HG03432 (cell line): ENCODE results near the gene RNF150.
"Not testable (repeated sequence)": the region's sequence is repeated elsewhere in the genome, so short reads cannot be mapped to it uniquely, and the experiment has no call there.

Source experiments
- ATAC-seq: cut with Tn5 transposase; IDR thresholded peaks from one replicate; pipeline ENCODE4 v1.9.1; 2021; ENCODE audit warnings: mild to moderate bottlenecking, moderate library complexity; ENCODE audit not compliant: unreplicated experiment

Gene RNF150

DNA sequence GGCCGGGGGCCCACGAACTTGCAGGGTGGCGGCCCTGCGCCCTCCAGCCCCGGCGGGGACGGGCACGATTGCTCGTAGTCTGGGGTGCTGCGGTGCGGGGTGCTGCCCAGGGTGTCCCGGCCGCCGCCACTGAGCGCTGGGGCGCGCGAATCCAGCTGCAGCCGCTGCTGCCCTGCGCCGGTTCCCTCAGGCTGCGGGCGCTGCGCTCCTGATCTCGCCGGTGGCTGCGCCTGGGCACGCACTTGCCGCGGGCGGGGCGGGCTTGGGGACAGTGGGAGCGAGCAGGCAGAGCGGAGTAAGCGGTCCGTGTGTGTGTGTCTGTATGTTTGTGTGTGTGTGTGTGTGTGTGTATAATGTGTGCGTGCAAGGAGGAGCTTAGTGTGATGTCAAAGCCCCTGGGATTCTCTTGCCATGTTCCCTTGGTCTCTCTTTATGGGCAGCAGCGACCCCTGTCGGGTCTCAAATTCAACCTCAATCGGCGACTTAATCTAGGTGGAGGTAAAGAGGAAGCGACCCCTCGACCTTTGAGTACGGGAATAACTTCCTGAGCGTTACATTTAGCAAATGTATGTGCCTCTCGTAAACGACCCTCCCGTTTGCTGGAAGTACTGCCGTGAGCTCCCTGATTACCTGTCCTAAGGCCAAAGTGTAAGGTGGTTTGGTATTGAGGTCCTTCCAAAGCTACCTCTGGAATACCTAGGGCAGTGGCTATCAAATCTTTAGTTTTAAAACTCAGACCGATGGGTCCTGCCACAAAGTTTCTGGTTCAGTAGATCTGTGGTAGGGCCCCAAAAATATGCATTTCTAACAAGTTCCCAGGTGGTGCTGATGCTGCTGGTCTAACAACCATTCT lies at the start of gene RNF150:
Gene RNF150, minus strand, starts transcription at position 324 of the 853 bp plus-strand sequence.
- ATAC-seq = peak; percentile 77

DNA sequence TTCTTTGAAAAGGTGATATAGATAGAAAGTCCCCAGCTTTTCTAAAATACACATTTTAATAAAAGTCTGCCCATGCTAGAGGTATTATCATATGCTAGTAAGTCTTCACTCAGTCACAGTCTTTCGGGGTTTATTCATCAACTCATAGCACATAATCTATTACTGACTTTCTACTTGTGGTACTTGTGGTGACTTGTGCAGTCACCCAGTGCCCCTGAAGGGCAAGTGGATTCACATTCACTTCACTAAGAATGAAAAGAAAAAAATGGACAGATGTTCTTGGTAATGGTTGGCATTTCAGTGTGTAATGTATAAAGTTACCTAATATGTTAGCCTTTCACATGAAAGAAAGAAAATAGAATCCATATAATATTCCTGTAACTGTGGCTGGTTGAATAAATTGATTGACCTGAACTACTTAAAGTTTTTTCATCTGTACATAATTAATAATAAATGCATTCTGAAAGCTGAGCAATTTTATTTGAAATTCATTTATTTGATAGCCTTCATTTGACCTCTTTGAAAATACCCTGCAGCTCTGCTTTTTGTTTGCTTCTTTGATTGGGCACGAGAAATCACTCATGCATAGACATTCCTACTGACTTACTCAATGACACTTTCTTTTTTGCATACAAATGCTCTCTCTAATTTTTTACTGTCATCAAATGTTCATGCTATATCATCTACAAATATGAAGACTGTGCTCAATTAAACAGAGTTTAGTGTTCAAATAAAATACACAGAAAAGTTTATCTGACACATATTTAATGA lies 47.9 kb upstream of the RNF150 start:
- peak; percentile 60 for ATAC-seq

DNA sequence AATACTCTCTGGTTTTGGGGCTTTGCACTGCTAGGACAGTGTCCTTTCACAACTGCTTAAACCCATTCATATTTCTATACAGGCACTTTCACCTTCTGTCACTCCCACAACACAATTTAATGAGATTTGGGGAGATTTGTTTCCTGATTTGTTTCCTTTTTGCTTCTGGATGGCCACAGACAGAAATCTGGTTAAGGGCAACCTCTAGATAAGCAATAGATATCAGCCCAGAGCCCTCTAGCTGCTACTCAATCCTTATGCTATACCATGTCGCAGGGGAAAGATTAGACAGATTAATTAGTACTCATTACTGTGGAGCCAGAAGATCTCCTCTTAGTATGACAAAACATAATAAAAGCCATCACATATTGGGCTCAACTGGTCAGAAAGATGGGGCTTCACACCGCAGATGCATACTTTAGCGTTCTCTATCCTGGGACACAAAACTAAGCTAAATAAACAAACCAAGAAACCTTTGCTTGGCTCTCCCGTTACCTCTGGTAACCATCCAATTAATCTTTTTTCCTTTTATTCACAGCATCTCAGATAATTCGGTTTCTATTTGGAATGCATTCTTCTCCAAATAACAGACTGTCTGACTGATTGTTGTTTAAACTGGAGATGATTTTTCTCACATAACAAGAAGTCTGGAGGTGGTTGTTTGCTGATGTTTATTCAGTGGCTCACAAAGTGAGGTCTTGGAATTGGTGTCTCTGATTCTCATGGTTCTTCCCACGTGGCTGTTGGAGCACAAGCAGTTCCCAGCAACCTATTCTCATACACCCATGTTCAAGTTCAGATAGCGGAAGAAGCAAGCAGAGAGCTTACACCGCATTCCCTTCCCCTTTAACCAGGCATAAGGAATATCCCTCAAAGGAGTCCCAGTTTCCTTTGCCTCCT lies 46.5 kb upstream of the RNF150 start:
- no peak for ATAC-seq

DNA sequence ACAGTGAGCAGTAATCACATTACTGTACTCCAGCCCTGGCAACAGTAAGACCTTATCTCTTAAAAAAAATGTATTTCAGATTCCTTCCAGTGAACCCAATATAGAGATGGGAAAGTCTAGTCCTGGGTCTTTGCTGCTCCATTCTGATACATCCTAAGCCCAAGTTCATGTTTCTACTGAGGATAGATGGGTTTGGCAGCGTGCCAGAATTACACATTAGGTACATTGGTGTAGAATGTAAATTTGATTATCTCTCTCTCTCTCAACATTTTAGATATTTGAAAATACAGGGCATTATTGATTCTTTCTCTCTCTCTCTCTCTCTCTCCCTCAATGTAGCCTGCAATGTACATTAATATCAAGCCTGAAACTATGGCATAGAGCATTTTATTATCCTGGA lies 43.9 kb upstream of the RNF150 start:
- ATAC-seq = no peak

DNA sequence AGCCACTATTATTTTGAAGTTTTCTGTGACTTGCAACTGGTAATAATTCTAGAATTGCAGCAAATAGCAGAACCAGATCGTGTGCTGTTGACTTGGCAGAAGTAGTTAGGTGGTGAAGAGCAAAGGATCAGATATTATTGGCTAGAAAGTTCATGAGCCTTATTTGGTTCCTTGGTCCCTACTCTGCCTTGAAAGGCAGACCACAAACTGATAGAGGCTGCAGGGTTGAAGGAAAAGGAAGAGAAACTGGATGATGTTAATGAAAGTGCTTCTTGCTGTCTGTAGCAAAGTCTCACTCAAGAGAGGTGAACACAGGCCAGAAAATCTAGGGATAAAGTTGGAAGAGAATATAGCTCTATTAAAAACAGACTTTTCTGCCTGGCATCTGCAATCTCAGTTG lies 41.2 kb upstream of the RNF150 start:
- peak; percentile 45 for ATAC-seq

DNA sequence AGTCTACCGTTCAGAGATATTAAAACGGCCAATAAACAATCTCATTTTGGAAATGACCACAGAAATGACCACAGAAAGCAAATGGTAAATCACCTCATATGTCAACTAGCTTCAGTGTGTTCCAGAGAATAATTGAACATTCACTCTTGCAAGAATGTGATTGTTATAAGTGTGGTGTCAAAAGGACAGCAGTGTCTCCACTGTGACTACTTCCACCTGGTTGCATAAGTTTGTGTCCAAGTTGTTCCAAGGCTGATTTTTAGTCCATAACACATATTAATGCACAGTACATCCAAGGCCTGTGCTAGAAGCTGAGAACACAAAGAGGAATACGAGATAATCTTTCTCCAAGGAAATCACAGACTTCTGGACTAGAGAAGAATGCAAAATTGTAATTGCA lies 37.4 kb upstream of the RNF150 start:
- ATAC-seq = no peak

DNA sequence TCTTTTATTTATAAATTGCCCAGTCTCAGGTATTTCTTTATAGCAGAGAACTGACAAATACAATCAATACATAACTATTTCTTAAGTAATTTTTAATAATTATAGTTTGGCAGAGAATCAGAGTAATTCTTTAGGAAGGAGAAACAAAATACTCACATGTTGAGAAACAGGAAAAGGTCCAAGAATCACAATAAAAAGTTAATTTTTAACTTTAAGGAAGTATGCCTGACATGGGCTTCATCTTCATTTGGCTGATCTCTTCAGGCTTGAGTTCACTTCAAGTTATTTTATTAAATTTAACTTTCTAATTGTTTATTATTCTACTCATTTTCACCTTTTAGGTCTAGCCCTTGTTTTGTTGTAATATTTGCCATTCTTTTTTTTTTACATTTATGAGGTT lies 36.1 kb upstream of the RNF150 start:
- ATAC-seq = no peak

DNA sequence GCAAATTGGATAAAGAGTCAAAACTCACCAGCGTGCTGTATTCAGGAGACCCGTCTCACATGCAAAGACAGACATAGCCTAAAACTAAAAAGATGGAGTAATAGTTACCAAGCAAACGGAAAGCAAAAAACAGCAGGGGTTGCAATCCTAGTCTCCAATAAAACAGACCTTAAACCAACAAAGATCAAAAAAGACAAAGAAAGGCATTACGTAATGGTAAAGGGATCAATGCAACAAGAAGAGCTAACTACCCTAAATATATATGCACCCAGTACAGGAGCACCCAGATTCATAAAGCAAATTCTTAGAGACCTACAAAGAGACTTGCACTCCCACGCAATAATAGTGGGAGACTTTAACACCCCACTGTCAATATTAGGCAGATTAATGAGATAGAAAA lies 31.7 kb upstream of the RNF150 start:
- ATAC-seq = not testable (repeated sequence)

DNA sequence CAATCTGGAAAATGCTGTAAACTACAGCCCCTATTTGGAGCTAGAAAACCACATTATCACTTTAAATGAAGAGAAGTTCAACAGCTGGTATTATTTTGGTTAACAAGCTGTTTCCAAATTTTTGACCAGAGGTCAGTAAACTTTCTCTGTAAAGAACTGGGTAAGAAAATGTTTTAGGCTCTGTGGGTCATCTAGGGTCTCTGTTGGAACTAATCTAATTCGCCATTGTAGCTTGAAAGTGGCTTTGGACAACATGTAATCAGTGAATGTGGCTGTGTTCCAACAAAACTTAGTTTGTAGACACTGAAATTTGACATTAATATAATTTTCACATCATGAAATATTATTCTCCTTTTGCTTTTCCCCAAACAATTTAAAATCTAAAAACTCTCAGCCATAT lies 25.8 kb upstream of the RNF150 start:
- ATAC-seq = no peak

DNA sequence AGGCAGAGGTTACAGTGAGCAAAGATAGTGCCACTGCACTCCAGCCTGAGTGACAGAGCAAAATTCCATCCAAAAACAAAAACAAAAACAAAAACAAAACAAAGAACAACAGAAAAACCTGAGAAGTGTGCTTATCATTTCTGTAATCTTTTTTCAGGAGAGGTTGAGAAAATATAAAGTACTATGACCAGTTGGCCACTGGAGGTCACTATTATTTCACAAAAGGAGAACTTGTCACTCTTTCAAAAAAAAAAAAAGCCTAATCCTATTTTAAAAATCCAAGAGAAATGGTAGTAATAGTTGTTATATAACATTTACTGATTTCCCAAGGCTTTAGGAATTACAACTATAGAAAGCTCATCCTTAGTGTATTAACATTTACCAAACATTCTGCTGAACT lies 24.9 kb upstream of the RNF150 start:
- ATAC-seq = no peak

DNA sequence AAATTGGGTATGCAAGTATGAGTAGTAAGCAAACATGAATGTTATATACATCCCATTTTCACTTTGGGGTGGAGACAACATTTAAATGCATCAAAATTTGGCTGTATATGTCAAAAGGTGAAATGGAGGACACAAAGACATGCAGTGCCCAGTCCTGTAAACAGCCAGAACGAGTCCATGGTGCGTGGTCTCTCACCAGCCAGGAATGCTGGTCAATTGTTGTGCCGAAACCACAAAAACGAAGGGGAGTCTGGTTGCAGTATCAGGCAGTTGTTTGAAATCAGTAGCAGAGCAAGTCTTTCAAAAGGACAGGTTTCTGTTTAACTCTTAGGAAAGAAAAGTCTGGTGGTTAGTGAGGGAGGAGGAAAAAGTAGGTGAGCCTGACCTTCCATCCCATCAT lies 22.3 kb upstream of the RNF150 start:
- no peak for ATAC-seq

DNA sequence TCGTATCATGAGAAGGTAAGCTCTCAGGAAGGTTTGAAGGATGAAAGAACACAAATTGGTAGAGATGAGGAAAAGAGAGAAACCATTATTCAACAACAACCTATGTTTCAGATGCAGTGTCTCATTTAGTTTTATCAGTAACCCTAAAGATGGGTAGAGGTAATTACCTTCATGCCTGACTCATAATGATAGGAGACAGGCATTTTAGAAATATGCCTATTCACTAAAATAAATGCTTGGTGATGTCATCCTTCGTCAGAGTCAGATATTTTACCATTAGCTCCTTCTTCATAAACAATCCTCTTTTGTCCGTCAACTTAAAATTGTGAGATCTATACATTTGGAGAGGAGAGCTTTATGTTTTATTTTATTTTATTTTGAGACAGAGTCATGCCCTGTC lies 21.5 kb upstream of the RNF150 start:
- no peak for ATAC-seq

DNA sequence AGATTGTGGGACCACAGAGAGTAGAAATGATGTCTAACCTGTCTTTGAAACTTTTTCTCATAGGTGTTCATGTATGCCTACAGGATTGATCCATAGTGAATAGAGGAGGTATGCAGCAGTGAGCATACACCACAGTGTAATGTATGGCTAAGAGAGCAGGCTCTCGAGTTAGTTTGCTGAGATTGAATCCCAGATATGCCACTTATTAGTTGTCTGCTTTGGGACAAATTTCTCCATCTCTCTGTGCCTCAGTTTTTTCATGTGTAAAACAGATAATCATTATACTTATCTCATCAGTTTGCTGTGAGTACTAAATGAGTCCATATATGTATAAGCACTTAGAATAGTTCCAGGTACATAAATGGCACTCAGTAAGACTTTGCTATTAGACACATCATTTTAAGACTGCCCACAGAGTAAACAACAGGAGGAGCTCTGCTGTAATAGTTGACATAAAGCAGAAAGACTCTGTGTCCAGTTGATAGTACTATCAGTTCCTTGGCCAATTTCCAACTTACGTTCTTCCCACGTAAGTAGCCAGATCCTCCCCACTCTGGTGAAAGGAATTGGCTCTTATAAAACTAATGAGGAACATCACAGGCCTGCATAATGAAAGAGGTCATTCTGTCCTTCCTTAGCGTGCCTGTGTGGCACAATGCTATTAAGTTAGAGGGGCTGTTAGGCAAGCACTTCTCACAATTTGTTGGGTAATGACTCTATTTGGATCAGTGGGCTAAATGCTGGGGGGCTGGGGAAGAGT lies 20.7 kb upstream of the RNF150 start:
- no peak for ATAC-seq

DNA sequence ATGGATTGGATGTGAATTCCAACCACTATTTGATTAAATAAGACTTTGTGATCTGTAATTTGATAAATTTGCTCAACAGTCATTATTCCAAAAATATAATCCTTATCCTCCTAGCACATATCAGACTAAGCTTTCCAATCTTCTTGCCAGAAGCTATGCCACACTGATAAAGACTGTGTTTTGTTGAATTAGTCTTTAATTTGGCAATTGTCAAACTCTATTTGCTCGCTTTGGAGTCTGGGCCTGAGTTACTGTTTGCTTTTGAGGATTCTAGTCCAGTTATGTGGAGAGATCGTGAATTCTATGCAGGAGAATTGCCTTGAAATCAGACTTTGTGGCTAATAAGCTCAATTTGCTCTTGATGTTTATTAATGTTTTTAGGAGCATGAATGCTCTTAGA lies 10.9 kb upstream of the RNF150 start:
- ATAC-seq = no peak

DNA sequence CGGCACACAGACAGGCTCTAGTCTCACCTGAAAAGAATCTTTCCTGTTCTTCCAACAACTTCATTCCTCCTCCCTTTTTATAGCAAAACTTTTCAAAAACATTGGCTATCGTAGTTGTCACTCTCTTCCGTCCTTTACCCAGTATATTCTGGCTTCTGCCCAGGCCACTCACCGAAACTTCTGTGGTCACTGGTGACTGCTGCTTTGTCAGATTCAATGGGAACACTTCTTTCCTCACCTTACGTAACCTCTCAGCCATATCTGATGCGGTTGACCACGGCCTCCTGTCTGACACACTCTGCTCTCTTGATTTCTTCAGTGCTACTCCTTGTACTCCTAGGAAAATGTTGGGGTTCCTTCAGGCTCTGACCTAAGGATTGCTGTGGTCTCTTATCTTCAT lies 9.2 kb upstream of the RNF150 start:
- ATAC-seq = no peak

DNA sequence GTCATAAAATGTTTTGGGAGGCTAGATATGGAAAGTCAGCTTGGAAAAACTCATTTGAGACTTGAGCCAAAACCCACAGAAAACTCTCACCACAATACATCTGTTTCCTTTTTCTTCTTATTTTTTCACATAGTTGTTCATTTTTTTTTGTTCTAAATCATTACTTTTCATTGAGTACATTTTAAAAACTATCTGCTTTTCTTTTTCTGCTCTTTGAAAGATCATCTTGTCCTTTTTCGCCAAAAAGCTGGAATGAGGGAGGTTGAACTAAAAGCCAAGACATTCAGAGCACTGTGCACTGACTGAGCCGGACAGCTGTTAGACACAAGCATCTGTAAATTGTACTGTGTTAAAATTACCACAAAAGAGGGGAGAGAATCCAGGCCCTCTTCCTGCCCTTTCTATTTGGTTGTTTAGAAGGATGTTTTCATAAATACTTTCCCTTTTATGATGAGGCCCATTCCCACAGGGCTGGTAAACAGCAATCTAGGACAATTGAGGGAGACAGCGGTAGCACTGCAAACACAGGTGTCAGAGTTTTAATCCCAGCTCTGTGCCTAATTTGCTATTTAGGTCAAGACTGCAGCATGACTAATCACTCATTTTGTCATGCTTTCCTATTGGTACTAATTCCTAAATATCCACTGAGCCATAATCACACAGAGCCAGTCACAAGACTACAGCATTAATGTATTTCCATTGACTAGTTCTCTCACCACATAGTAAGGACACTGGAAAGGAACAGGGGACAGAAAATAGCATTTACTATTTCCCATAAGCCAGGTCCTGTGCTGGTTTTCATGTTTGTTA lies 7.3 kb upstream of the RNF150 start:
- ATAC-seq = no peak

DNA sequence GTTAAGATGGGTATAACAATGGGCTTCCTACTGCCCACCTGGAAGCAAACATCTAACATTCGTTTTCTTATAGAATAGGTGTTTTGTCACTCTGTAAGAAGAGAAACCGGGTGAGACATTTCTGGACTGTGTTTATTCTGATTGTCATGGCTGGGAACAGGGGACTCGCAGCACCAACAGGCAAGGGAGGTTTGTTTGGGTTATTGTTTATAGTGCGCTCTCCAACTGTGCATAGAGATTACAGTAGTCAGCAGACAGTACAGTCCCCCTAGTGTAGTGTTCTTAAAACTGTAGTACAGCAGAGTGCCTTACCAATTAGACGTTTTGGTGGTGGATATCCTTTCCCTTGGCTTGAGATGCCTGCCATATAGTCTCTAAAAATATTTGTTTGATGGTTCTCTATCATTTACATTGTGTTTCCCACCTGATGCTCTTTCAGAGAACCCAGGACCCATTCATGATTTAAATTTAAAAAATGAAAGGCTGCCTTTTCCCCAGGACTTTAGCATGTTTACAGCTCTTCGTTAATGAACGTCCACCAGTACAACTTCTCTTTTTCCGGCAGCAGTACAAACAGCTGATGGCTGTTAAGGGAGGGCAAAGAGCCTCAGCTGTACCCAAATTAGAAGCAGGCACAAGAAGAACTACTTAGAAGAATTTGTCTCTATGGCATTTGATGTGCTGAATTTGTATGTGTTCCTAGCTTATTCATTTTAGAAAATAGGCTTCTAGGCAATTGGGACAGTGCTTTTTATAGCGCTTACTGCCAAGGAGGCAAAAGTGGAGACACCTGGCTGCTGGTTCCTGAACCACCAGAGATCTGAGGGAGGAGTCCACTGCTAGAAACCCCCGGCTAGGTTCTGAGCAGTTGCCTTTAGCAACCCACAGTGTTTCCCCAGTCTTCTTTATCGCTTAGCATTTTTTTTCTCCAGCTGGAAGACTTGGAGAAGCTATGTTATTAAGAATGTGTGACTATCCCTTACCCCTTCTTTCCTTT lies 1.0 kb upstream of the RNF150 start:
- no peak for ATAC-seq

DNA sequence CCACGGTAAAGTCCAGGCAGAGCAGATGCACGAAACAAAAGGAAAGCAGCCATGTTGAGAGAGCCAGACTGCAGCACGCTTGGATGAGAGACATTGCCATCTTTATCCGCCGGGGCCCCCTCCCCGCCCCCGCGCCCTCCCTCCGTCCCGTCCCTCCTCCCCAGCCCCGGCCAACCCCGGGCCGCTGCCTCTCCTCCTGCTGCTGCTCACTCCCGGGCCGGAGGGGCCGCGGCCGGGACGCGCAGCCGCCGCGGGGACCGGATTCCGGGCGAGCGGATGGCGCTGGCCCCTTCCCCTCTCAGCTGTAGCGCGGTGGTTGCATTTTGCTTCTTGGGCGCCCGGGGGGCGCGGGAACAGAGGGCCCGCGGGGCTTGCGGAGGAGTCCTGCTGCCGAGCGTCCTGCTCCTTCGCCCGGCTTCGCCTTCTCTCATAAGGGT lies 542 bp downstream of the RNF150 start:
- peak; percentile 35 for ATAC-seq
